Suprapubic skin (tissue), 4 donors: Measurements from ENCODE around the gene NAXD. TPM values are rescaled to one million over a fixed set of nuclear protein-coding genes. Genes with fewer than 3 reads are reported as not detected.
A peak's percentile ranks its signal among the peaks of the same experiment; 100 is the strongest.

Experiments used
- DNase-seq, 2 donors: peaks; one replicate each; pipeline ENCODE4 v3.0.0-alpha.2; 2019; ENCODE audit warnings: low spot score in 2 of 2
- H3K27ac ChIP-seq: fragments of 200-600 bp; sonication (generic); one replicate; pipeline ENCODE4 v1.5.1; 2019
- H3K27me3 ChIP-seq: fragments of 200-600 bp; sonication (generic); one replicate; pipeline ENCODE4 v1.5.1; 2019
- H3K36me3 ChIP-seq: fragments of 200-600 bp; sonication (generic); one replicate; pipeline ENCODE4 v1.5.1; 2019
- H3K4me1 ChIP-seq: fragments of 200-600 bp; sonication (generic); one replicate; pipeline ENCODE4 v1.5.1; 2019
- H3K4me3 ChIP-seq: fragments of 200-600 bp; sonication (generic); one replicate; pipeline ENCODE4 v1.5.1; 2019; ENCODE audit warnings: mild to moderate bottlenecking
- H3K9me3 ChIP-seq: fragments of 200-600 bp; sonication (generic); one replicate; pipeline ENCODE4 v1.5.1; 2019
- EP300 ChIP-seq: sonication (generic); formaldehyde crosslinking; IDR thresholded peaks from one replicate; pipeline ENCODE4 v1.6.1; 2017; ENCODE audit warnings: antibody characterized with exemption
- POLR2A ChIP-seq, 2 donors: fragments of 450-650 bp; IDR thresholded peaks; one replicate each; pipeline ENCODE4 v1.6.1; 2017; ENCODE audit warnings: antibody characterized with exemption in 2 of 2, mild to moderate bottlenecking in 2 of 2, moderate library complexity in 2 of 2
- POLR2AphosphoS5 ChIP-seq, 3 donors: sonication (generic); formaldehyde crosslinking; IDR thresholded peaks; one replicate each; pipeline ENCODE4 v1.6.1; 2017; ENCODE audit warnings: antibody characterized with exemption in 3 of 3
- WGBS: methylation state at CpG from one replicate; pipeline ENCODE4 v1.1.5; 2018; 5-methylcytosine and 5-hydroxymethylcytosine counted together
- total RNA-seq, 4 donors: library from RNA; depleted of rRNA; stranded (reverse); fragments of >200 nt; gene quantifications; one replicate each; pipeline ENCODE4 v1.1.0, GENCODE V29; 2016
- TF ChIP-seq, protein P1 (sequence below), 2 donors: fragments of 200-600 bp in 1 of 2; fragments of 450-650 bp in 1 of 2; sonication (generic) in 1 of 2; IDR thresholded peaks; one replicate each; pipeline ENCODE4 v1.5.1; 2016 to 2019; ENCODE audit warnings: antibody characterized with exemption in 2 of 2, mild to moderate bottlenecking in 1 of 2, moderate library complexity in 1 of 2

Gene NAXD
- total RNA-seq, 4 donors from 2014 or later: 26.4 to 38.3 (median 32.4) TPM

DNA sequence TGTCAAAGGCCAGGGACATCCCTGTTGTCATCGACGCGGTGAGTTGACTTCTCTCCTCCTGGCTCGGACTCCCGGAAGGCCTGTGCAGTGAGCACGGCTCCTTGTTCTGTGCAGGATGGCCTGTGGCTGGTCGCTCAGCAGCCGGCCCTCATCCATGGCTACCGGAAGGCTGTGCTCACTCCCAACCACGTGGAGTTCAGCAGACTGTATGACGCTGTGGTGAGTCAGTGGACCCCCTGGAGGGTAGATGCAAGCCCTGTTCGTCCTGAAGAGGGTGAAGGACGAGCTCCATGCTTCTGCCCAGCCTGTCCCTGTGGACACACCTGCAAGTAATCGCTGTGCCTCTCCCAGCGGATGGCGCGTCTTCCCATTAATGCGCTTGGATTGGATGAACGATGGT lies 19.2 kb downstream of the NAXD start:
- Histone ChIP-seq H3K36me3 (peaks cover 61% of the 10 kb centered on the region), H3K4me3 (no peak overlapping the region), H3K27me3 (no peaks in the 10 kb centered on the region), H3K27ac (no peak overlapping the region), H3K9me3 (no peaks in the 10 kb centered on the region), H3K4me1 (no peaks in the 10 kb centered on the region)
- DNase-seq: peak in 1 of 2 donors; percentile 64
- WGBS: 91% methylated on average over 12 of the region's 19 CpGs
- TF ChIP-seq EP300 (no peak), POLR2AphosphoS5 (IDR thresholded peaks at IDR 0.05) (no peak), POLR2A (IDR thresholded peaks at IDR 0.05) (no peak)
- TF ChIP-seq, protein P1, sequence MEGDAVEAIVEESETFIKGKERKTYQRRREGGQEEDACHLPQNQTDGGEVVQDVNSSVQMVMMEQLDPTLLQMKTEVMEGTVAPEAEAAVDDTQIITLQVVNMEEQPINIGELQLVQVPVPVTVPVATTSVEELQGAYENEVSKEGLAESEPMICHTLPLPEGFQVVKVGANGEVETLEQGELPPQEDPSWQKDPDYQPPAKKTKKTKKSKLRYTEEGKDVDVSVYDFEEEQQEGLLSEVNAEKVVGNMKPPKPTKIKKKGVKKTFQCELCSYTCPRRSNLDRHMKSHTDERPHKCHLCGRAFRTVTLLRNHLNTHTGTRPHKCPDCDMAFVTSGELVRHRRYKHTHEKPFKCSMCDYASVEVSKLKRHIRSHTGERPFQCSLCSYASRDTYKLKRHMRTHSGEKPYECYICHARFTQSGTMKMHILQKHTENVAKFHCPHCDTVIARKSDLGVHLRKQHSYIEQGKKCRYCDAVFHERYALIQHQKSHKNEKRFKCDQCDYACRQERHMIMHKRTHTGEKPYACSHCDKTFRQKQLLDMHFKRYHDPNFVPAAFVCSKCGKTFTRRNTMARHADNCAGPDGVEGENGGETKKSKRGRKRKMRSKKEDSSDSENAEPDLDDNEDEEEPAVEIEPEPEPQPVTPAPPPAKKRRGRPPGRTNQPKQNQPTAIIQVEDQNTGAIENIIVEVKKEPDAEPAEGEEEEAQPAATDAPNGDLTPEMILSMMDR (IDR thresholded peaks at IDR 0.05): no peak

DNA sequence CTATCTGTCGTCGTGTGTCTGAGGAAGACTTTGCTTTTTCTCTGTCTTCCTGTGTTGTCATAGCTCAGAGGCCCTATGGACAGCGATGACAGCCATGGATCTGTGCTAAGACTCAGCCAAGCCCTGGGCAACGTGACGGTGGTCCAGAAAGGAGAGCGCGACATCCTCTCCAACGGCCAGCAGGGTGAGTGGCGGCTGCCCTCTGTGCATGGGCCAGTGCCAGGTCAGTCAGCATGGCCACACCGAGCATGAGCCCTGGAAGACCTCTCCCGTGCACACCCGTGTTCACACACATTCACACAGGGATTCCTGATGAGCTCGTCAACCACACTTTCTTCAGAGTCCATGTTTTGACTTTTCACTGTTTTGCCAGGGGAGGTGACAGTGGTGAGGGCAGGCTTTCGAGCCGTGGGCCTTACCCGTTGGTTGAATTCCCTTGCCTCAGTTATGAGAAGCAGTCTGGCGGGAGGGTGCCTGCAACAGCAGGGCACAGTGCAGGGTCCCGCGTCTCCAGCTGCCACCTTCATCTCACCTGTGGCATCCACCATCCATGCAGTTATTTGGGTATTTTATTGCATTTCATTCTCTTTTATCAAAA lies 20.2 kb downstream of the NAXD start:
- peak in 1 of 2 donors; percentile 64 for DNase-seq
- Histone ChIP-seq H3K36me3 (peaks cover 71% of the 10 kb centered on the region), H3K9me3 (no peaks in the 10 kb centered on the region), H3K27me3 (no peaks in the 10 kb centered on the region), H3K27ac (no peak overlapping the region), H3K4me3 (no peak overlapping the region), H3K4me1 (no peaks in the 10 kb centered on the region)
- 96% methylated on average over 10 of the region's 19 CpGs for WGBS
- TF ChIP-seq POLR2AphosphoS5 (IDR thresholded peaks at IDR 0.05) (no peak), EP300 (no peak), POLR2A (IDR thresholded peaks at IDR 0.05) (no peak)
- TF ChIP-seq, protein P1 (IDR thresholded peaks at IDR 0.05): no peak

DNA sequence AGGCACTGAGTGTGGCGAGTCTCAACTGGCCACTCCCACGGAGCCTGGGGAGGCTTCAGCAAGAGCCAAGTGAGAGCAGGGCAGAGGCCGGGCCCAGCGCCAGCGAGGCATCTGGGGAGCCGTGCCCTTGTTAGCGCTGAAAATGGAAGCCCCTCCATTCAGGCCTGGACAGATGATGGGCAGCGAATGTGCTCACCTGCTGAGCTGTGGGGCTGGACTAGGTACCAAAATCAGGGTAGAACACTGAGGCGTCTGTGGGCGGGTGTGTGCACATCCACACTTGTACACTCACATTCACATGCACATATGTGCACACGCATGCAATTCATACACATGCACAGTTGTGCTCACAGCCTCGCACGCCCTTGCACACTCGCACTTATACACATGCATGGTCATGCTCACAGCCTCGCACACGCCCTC lies 20.7 kb downstream of the NAXD start:
- 71% methylated on average over 13 of the region's 16 CpGs for WGBS
- no peaks in the 10 kb centered on the region for H3K4me1 ChIP-seq
- H3K4me3 ChIP-seq: no peak overlapping the region
- no peak for TF ChIP-seq EP300
- TF ChIP-seq POLR2A (IDR thresholded peaks at IDR 0.05): no peak
- no peak for TF ChIP-seq POLR2AphosphoS5 (IDR thresholded peaks at IDR 0.05)
- TF ChIP-seq, protein P1 (IDR thresholded peaks at IDR 0.05): no peak
- H3K36me3 ChIP-seq: peaks cover 76% of the 10 kb centered on the region
- no peak overlapping the region for H3K27ac ChIP-seq
- H3K9me3 ChIP-seq: no peaks in the 10 kb centered on the region
- DNase-seq: peak in 1 of 2 donors; percentile 74
- no peaks in the 10 kb centered on the region for H3K27me3 ChIP-seq

DNA sequence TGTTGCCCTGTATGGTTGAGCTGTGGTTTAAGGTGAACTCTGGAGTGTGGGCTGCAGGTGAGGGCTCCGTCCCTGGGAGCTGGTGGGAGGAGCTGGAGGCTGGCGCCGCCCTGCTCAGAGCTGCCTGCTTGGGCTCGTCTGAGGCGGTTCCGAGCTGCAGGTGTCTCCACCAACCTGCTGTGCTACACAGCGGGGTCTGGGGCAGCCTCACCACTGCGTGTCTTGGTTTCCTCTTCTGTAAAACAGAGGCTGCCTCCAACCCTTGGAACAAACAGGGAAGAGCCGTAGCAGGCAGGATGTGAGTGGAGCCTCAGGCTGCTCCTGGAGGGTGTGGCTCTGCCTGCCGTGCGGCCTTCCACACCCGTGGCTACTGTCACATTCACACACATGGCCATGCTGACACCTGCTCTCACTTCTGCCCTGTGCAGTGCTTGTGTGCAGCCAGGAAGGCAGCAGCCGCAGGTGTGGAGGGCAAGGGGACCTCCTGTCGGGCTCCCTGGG lies 21.4 kb downstream of the NAXD start:
- Histone ChIP-seq H3K4me3 (no peak overlapping the region), H3K27me3 (no peaks in the 10 kb centered on the region), H3K27ac (no peak overlapping the region), H3K9me3 (no peaks in the 10 kb centered on the region), H3K36me3 (peaks cover 83% of the 10 kb centered on the region), H3K4me1 (no peaks in the 10 kb centered on the region)
- DNase-seq: peak in 1 of 2 donors; percentile 63
- 73% methylated on average over 12 of the region's 14 CpGs for WGBS
- TF ChIP-seq EP300 (no peak), POLR2AphosphoS5 (IDR thresholded peaks at IDR 0.05) (no peak), POLR2A (IDR thresholded peaks at IDR 0.05) (no peak)
- TF ChIP-seq, protein P1 (IDR thresholded peaks at IDR 0.05): no peak

DNA sequence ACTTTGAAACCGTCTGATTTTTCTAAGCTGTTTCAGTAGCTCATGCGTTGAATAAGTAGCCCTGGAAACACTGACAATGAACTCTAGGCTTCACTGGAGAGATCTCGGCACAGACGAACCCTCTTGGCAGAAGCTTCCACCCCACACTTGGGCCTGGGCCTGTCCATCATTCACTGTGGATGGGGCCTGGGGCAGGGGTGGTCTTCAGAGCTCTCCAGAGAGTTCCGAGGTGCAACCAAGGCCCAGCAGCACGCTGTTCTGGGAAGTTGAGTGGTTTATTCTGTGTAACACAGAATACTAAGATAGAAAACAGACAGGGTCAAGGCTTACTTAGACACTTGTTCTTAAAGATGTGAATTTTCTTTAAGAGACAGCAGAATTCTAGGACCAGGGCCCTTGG lies 21.9 kb downstream of the NAXD start:
- Histone ChIP-seq H3K36me3 (peaks cover 84% of the 10 kb centered on the region), H3K27ac (no peak overlapping the region), H3K27me3 (no peaks in the 10 kb centered on the region), H3K4me1 (no peaks in the 10 kb centered on the region), H3K4me3 (no peak overlapping the region), H3K9me3 (no peaks in the 10 kb centered on the region)
- no peak for DNase-seq
- WGBS: 92% methylated on average over 6 of the region's 6 CpGs
- TF ChIP-seq POLR2A (IDR thresholded peaks at IDR 0.05): no peak
- no peak for TF ChIP-seq EP300
- TF ChIP-seq POLR2AphosphoS5 (IDR thresholded peaks at IDR 0.05): no peak
- TF ChIP-seq, protein P1 (IDR thresholded peaks at IDR 0.05): no peak
